H4 (cell line): Measurements from ENCODE around the gene GSPT1. TPM values are rescaled to one million over a fixed set of nuclear protein-coding genes. Genes with fewer than 3 reads are reported as not detected.

Source experiments
- total RNA-seq: library from RNA; depleted of rRNA; stranded (reverse); fragments of >200 nt; shearing (Covaris generic); gene quantifications from 2 replicates; pipeline ENCODE4 v1.2.3, GENCODE V29; 2014; rRNA removed

Gene GSPT1
- total RNA-seq, 1 experiment from 2014 or later, result 76.1 TPM

Other genes starting within 250 kb of the GSPT1 start
- gene SNN, start 247.5 kb downstream of the GSPT1 start, total RNA-seq, result 13.7 and 14.9 TPM in 2 replicates
- gene TXNDC11, start 173.1 kb downstream of the GSPT1 start, total RNA-seq, result 23.7 and 24.4 TPM in 2 replicates
- 16.7 and 19.4 TPM in 2 replicates for gene ZC3H7A, start 118.7 kb downstream of the GSPT1 start, total RNA-seq
- 242 and 250 TPM in 2 replicates for gene RSL1D1, start 64.4 kb downstream of the GSPT1 start, total RNA-seq
- gene NPIPB2, start 26.1 kb upstream of the GSPT1 start, total RNA-seq, result 1.0 TPM in 1 of 2 replicates, not detected in the other
- gene TNFRSF17, start 49.3 kb upstream of the GSPT1 start, total RNA-seq, result not detected in 2 replicates
- gene SNX29, start 60.8 kb upstream of the GSPT1 start, total RNA-seq, result 3.8 and 4.8 TPM in 2 replicates